Activated naive CD4-positive, alpha-beta T cell treated with anti-CD3 and anti-CD28 coated beads, Interleukin-2, amount 10 ng/mL, durations not matched to agents 7 days and 5 days (primary cell): ENCODE measurements around the gene AFAP1L2.

Source experiments
- CTCF ChIA-PET: fragments of 350-600 bp; sonication (Branson Sonifier 250); formaldehyde crosslinking; loops from one replicate; lab custom pipeline; 2021; ENCODE audit warnings: antibody characterized with exemption; lab: Charles Lee
- DNase-seq: peaks from one replicate; pipeline ENCODE4 v3.0.0-alpha.2; 2020
- H3K27ac Mint-ChIP-seq: one replicate; pipeline ENCODE4 v1.8.0; 2021; ENCODE audit warnings: mild to moderate bottlenecking, moderate library complexity, mixed read lengths
- H3K27me3 Mint-ChIP-seq: one replicate; pipeline ENCODE4 v1.8.0; 2021; ENCODE audit warnings: mild to moderate bottlenecking, mixed read lengths
- H3K36me3 Mint-ChIP-seq: one replicate; pipeline ENCODE4 v1.8.0; 2021; ENCODE audit warnings: mixed read lengths
- H3K4me1 Mint-ChIP-seq: one replicate; pipeline ENCODE4 v1.8.0; 2021; ENCODE audit warnings: mixed read lengths
- H3K4me3 Mint-ChIP-seq: one replicate; pipeline ENCODE4 v1.8.0; 2021; ENCODE audit warnings: mild to moderate bottlenecking, moderate library complexity, mixed read lengths
- H3K9me3 Mint-ChIP-seq: one replicate; pipeline ENCODE4 v1.8.0; 2021; ENCODE audit warnings: mixed read lengths

Gene AFAP1L2

GRCh38 chr10:114391599-114391998 is 12.7 kb downstream of the AFAP1L2 start:
- Mint-ChIP-seq H3K27me3 (peaks cover 62% of the 10 kb centered on the region), H3K27ac (no peak overlapping the region), H3K36me3 (no peaks in the 10 kb centered on the region), H3K9me3 (no peaks in the 10 kb centered on the region), H3K4me3 (no peak overlapping the region), H3K4me1 (peaks cover 18% of the 10 kb centered on the region)
- no peak for DNase-seq
- CTCF ChIA-PET: no interaction called here

GRCh38 chr10:114389426-114389825 is 14.9 kb downstream of the AFAP1L2 start:
- H3K36me3 Mint-ChIP-seq: no peaks in the 10 kb centered on the region
- peaks cover 11% of the 10 kb centered on the region for H3K4me1 Mint-ChIP-seq
- H3K27me3 Mint-ChIP-seq: peaks cover 50% of the 10 kb centered on the region
- H3K4me3 Mint-ChIP-seq: no peak overlapping the region
- DNase-seq: no peak
- no peak overlapping the region for H3K27ac Mint-ChIP-seq
- CTCF ChIA-PET: interaction anchor here (2.5 kb wide), 1 partner anchor 86 kb away, joined by 12 read pairs; no protein-coding TSS in a partner anchor
- H3K9me3 Mint-ChIP-seq: no peaks in the 10 kb centered on the region

- DNase-seq: no peak
- no peaks in the 10 kb centered on the region for H3K9me3 Mint-ChIP-seq
- H3K27me3 Mint-ChIP-seq: peaks cover 47% of the 10 kb centered on the region
- H3K27ac Mint-ChIP-seq: no peak overlapping the region
- CTCF ChIA-PET: interaction anchor here (0.9 to 2.5 kb wide), 3 partner anchors 10 to 163 kb away, joined by 3 to 12 read pairs (median 3); no protein-coding TSS in a partner anchor
- no peaks in the 10 kb centered on the region for H3K36me3 Mint-ChIP-seq
- no peak overlapping the region for H3K4me3 Mint-ChIP-seq
- peaks cover 6% of the 10 kb centered on the region for H3K4me1 Mint-ChIP-seq
Measured at GRCh38 chr10:114388275-114388674, 16.0 kb downstream of the AFAP1L2 start.

- CTCF ChIA-PET: interaction anchor here (1.1 to 2.5 kb wide), 2 partner anchors 9 to 84 kb away, joined by 3 to 12 read pairs; no protein-coding TSS in a partner anchor
- no peaks in the 10 kb centered on the region for H3K36me3 Mint-ChIP-seq
- H3K27me3 Mint-ChIP-seq: peaks cover 45% of the 10 kb centered on the region
- DNase-seq: no peak
- no peak overlapping the region for H3K4me3 Mint-ChIP-seq
- no peaks in the 10 kb centered on the region for H3K9me3 Mint-ChIP-seq
- H3K4me1 Mint-ChIP-seq: peaks cover 6% of the 10 kb centered on the region
- no peak overlapping the region for H3K27ac Mint-ChIP-seq
Measured at GRCh38 chr10:114387784-114388183, 16.5 kb downstream of the AFAP1L2 start.

- Mint-ChIP-seq H3K27ac (no peak overlapping the region), H3K27me3 (peaks cover 33% of the 10 kb centered on the region), H3K4me1 (peaks cover 6% of the 10 kb centered on the region), H3K36me3 (no peaks in the 10 kb centered on the region), H3K4me3 (no peak overlapping the region), H3K9me3 (no peaks in the 10 kb centered on the region)
- CTCF ChIA-PET: no interaction called here
- no peak for DNase-seq
Measured at GRCh38 chr10:114386452-114386851, 17.9 kb downstream of the AFAP1L2 start.

GRCh38 chr10:114385557-114385956 is 18.7 kb downstream of the AFAP1L2 start:
- H3K4me1 Mint-ChIP-seq: peaks cover 6% of the 10 kb centered on the region
- H3K27ac Mint-ChIP-seq: no peak overlapping the region
- no peaks in the 10 kb centered on the region for H3K9me3 Mint-ChIP-seq
- DNase-seq: no peak
- H3K4me3 Mint-ChIP-seq: no peak overlapping the region
- CTCF ChIA-PET: no interaction called here
- H3K27me3 Mint-ChIP-seq: peaks cover 32% of the 10 kb centered on the region
- no peaks in the 10 kb centered on the region for H3K36me3 Mint-ChIP-seq

- no peak for DNase-seq
- H3K4me3 Mint-ChIP-seq: no peak overlapping the region
- H3K9me3 Mint-ChIP-seq: no peaks in the 10 kb centered on the region
- peaks cover 36% of the 10 kb centered on the region for H3K27me3 Mint-ChIP-seq
- H3K36me3 Mint-ChIP-seq: no peaks in the 10 kb centered on the region
- no peak overlapping the region for H3K27ac Mint-ChIP-seq
- CTCF ChIA-PET: no interaction called here
- H3K4me1 Mint-ChIP-seq: peaks cover 6% of the 10 kb centered on the region
Measured at GRCh38 chr10:114384601-114385000, 19.7 kb downstream of the AFAP1L2 start.

- Mint-ChIP-seq H3K4me1 (peaks cover 6% of the 10 kb centered on the region), H3K4me3 (no peak overlapping the region), H3K9me3 (no peaks in the 10 kb centered on the region), H3K27me3 (peaks cover 36% of the 10 kb centered on the region), H3K36me3 (no peaks in the 10 kb centered on the region), H3K27ac (no peak overlapping the region)
- no peak for DNase-seq
- CTCF ChIA-PET: no interaction called here
Measured at GRCh38 chr10:114384181-114384580, 20.1 kb downstream of the AFAP1L2 start.

- peaks cover 36% of the 10 kb centered on the region for H3K27me3 Mint-ChIP-seq
- H3K9me3 Mint-ChIP-seq: no peaks in the 10 kb centered on the region
- CTCF ChIA-PET: no interaction called here
- H3K4me1 Mint-ChIP-seq: no peaks in the 10 kb centered on the region
- no peak for DNase-seq
- H3K27ac Mint-ChIP-seq: no peak overlapping the region
- no peak overlapping the region for H3K4me3 Mint-ChIP-seq
- H3K36me3 Mint-ChIP-seq: no peaks in the 10 kb centered on the region
Measured at GRCh38 chr10:114380797-114381196, 23.5 kb downstream of the AFAP1L2 start.

- H3K9me3 Mint-ChIP-seq: no peaks in the 10 kb centered on the region
- no peak for DNase-seq
- no peak overlapping the region for H3K4me3 Mint-ChIP-seq
- peaks cover 36% of the 10 kb centered on the region for H3K27me3 Mint-ChIP-seq
- H3K36me3 Mint-ChIP-seq: no peaks in the 10 kb centered on the region
- H3K27ac Mint-ChIP-seq: no peak overlapping the region
- no peaks in the 10 kb centered on the region for H3K4me1 Mint-ChIP-seq
- CTCF ChIA-PET: no interaction called here
Measured at GRCh38 chr10:114380060-114380459, 24.2 kb downstream of the AFAP1L2 start.

GRCh38 chr10:114379631-114380041 is 24.7 kb downstream of the AFAP1L2 start:
- peaks cover 34% of the 10 kb centered on the region for H3K27me3 Mint-ChIP-seq
- no peaks in the 10 kb centered on the region for H3K9me3 Mint-ChIP-seq
- H3K27ac Mint-ChIP-seq: no peak overlapping the region
- CTCF ChIA-PET: no interaction called here
- no peaks in the 10 kb centered on the region for H3K36me3 Mint-ChIP-seq
- no peak for DNase-seq
- no peaks in the 10 kb centered on the region for H3K4me1 Mint-ChIP-seq
- H3K4me3 Mint-ChIP-seq: no peak overlapping the region

GRCh38 chr10:114376523-114376922 is 27.8 kb downstream of the AFAP1L2 start:
- CTCF ChIA-PET: no interaction called here
- Mint-ChIP-seq H3K4me1 (no peaks in the 10 kb centered on the region), H3K4me3 (no peak overlapping the region), H3K27me3 (peaks cover 24% of the 10 kb centered on the region), H3K9me3 (no peaks in the 10 kb centered on the region), H3K36me3 (no peaks in the 10 kb centered on the region), H3K27ac (no peak overlapping the region)
- DNase-seq: no peak

GRCh38 chr10:114375047-114375446 is 29.3 kb downstream of the AFAP1L2 start:
- no peaks in the 10 kb centered on the region for H3K9me3 Mint-ChIP-seq
- H3K4me3 Mint-ChIP-seq: no peak overlapping the region
- H3K4me1 Mint-ChIP-seq: peaks cover under 1% of the 10 kb centered on the region
- H3K36me3 Mint-ChIP-seq: no peaks in the 10 kb centered on the region
- CTCF ChIA-PET: no interaction called here
- H3K27me3 Mint-ChIP-seq: peaks cover 24% of the 10 kb centered on the region
- H3K27ac Mint-ChIP-seq: no peak overlapping the region
- no peak for DNase-seq

- Mint-ChIP-seq H3K27ac (no peak overlapping the region), H3K27me3 (peaks cover 20% of the 10 kb centered on the region), H3K4me1 (peaks cover 5% of the 10 kb centered on the region), H3K9me3 (no peaks in the 10 kb centered on the region), H3K4me3 (no peak overlapping the region), H3K36me3 (no peaks in the 10 kb centered on the region)
- CTCF ChIA-PET: interaction anchor here (0.8 kb wide), 1 partner anchor 39 kb away, joined by 3 read pairs; no protein-coding TSS in a partner anchor
- no peak for DNase-seq
Measured at GRCh38 chr10:114374053-114374791, 30.1 kb downstream of the AFAP1L2 start.

GRCh38 chr10:114373631-114374030 is 30.7 kb downstream of the AFAP1L2 start:
- Mint-ChIP-seq H3K4me1 (peaks cover 5% of the 10 kb centered on the region), H3K27ac (no peak overlapping the region), H3K27me3 (peaks cover 14% of the 10 kb centered on the region), H3K9me3 (no peaks in the 10 kb centered on the region), H3K4me3 (no peak overlapping the region), H3K36me3 (no peaks in the 10 kb centered on the region)
- no peak for DNase-seq
- CTCF ChIA-PET: interaction anchor here (0.8 kb wide), 1 partner anchor 40 kb away, joined by 3 read pairs; no protein-coding TSS in a partner anchor
